ENCODE data around the gene SRA1.

The SRA1 gene

DNA sequence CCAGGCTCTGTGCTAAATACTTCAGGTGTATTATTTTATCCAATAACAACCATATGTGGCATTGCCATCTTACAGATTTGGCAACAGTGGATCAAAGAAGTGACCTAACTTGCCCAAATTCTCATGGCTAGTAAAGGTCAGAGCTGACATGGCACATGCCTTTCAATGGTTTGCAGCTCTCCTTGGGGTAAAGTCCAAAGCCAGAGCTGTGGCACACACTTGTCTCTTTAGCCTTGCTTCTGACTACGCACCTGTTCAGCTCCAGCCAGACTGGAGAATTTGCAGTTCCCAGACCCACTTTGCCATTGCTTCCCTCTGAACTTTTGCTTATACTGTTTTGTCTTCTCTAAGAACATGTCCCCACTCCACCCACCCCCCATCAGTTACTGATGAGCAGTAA is 13.2 kb upstream of the SRA1 start:
- no peak for DNase-seq (ENCODE audit: low spot score)

DNA sequence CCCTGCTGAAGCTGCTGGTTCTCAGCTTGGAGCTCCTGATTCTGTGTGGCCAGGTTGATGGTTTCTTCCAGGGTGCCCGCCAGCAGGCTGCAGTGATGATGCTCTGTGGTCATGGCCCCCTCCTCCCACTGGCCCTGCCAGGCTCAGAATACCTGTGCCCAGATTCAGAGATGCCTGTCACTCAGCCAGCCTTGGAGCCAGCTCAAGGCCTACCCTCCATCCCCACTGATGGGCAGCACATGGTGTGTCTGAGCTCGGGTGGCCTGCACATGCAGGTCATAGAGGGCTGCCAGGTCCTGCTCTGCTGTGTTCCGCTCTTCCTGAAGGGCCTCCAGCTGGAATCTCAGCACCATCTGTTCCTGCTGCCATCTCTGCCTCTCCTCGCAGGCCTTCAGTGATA is 12.8 kb upstream of the SRA1 start:
- DNase-seq (ENCODE audit: low spot score): no peak

DNA sequence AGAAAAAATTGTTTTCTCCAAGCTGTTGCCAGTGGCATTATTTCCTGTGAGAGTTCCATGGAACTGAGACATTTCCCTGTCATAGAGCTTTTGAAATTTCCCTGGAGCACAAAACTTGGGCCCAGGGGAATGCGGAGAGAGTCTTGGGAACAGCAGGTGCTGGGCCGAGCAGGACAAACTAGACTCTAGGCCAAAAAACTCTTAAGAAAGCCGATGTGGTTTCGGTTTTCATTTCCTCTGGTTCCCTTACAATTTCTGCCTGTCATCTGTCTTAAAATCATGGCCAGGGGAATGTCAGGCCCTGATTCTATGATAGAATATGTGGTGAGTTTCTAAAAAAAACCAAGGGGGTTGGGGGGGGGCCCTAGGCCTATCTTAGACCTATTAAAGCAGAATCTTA is 11.9 kb upstream of the SRA1 start:
- no peak for DNase-seq (ENCODE audit: low spot score)

DNA sequence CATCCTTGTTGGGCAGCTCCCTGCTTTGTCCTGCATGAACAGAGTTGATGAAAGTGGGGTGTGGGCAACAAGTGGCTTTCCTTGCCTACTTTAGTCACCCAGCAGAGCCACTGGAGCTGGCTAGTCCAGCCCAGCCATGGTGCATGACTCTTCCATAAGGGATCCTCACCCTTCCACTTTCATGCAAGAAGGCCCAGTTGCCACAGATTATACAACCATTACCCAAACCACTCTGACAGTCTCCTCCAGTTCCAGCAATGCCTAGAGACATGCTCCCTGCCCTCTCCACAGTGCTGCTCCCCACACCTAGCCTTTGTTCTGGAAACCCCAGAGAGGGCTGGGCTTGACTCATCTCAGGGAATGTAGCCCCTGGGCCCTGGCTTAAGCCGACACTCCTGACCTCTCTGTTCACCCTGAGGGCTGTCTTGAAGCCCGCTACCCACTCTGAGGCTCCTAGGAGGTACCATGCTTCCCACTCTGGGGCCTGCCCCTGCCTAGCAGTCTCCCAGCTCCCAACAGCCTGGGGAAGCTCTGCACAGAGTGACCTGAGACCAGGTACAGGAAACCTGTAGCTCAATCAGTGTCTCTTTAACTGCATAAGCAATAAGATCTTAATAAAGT is 11.3 kb upstream of the SRA1 start:
- no peak for DNase-seq (ENCODE audit: low spot score)

DNA sequence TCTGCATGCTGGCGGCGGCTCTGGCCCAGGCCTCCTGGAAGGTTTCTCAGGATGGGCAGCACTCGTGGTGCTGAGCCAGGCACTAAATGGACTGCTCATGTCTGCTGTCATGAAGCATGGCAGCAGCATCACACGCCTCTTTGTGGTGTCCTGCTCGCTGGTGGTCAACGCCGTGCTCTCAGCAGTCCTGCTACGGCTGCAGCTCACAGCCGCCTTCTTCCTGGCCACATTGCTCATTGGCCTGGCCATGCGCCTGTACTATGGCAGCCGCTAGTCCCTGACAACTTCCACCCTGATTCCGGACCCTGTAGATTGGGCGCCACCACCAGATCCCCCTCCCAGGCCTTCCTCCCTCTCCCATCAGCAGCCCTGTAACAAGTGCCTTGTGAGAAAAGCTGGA is 10.6 kb upstream of the SRA1 start:
- no peak for DNase-seq (ENCODE audit: low spot score)

DNA sequence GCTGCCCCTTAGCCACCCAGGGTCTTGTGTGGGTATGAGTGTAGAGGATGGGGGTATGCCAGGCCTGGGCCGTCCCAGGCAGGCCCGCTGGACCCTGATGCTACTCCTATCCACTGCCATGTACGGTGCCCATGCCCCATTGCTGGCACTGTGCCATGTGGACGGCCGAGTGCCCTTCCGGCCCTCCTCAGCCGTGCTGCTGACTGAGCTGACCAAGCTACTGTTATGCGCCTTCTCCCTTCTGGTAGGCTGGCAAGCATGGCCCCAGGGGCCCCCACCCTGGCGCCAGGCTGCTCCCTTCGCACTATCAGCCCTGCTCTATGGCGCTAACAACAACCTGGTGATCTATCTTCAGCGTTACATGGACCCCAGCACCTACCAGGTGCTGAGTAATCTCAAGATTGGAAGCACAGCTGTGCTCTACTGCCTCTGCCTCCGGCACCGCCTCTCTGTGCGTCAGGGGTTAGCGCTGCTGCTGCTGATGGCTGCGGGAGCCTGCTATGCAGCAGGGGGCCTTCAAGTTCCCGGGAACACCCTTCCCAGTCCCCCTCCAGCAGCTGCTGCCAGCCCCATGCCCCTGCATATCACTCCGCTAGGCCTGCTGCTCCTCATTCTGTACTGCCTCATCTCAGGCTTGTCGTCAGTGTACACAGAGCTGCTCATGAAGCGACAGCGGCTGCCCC is 10.0 kb upstream of the SRA1 start:
- DNase-seq (ENCODE audit: low spot score): no peak

DNA sequence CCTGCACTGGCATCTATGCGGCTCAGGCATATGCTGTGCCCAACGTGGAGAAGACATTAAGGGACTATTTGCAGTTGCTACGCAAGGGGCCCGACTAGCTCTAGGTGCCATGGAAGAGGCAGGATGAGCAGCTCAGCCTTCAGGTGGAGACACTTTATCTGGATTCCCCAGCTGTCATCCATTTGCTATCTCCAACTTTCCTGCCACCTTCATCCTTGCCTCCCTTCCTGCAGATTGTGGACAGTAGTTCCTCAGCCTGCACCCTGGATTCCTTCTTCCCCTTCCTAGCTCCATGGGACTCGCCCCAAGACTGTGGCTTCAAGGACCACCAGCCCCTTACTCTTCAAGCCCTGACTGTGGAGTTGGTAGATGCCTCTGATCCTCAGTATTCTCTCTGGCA is 9.4 kb upstream of the SRA1 start:
- DNase-seq (ENCODE audit: low spot score): no peak

DNA sequence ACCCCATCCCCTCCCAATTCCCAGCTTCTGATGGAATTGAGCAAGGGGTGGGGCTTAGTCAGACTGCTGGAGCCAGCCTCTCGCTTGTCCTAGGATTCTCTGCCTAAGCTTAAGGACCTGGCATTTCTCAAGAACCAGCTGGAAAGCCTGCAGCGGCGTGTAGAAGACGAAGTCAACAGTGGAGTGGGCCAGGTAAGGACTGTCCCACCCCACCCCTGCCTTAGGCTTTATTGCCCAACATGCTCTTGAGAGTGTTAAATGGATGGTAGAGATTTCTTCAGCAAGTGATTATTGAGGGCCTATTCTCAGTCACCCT is 8.5 kb upstream of the SRA1 start:
- DNase-seq (ENCODE audit: low spot score): no peak

DNA sequence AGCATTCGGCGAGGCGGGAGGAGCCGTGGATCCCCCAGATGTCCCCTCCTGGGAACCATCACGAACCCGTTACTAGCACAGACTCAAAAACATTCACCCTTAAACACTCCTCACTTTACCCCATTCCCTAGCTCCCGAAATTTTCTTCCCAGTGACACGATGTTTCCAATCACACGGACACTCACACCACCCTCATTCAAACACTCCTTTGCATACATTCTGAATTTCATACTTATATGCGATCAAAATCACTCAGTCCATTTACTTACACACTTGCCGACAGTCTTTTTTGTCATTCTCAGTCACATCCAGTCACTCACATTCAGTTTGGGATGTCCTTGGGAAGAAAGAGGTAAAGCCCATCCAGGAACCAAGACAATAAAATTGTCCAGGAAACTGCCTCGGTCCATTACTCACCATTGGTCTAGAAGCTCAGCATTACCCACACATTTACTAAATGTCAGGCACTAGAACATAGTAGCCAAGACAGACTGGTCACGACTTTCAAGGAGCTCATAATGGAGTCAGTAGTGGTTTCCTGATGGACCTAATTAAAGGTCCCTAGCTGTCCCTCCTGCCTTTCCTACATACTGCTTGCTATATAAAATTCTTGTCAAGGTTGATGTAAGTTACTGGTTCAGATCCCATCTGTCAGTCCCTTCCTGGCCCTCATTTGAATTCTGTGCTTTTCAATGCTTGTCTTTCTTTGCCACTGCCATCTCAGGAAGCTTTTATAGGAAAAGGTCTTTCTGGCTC is 7.9 kb upstream of the SRA1 start:
- DNase-seq (ENCODE audit: low spot score): no peak

DNA sequence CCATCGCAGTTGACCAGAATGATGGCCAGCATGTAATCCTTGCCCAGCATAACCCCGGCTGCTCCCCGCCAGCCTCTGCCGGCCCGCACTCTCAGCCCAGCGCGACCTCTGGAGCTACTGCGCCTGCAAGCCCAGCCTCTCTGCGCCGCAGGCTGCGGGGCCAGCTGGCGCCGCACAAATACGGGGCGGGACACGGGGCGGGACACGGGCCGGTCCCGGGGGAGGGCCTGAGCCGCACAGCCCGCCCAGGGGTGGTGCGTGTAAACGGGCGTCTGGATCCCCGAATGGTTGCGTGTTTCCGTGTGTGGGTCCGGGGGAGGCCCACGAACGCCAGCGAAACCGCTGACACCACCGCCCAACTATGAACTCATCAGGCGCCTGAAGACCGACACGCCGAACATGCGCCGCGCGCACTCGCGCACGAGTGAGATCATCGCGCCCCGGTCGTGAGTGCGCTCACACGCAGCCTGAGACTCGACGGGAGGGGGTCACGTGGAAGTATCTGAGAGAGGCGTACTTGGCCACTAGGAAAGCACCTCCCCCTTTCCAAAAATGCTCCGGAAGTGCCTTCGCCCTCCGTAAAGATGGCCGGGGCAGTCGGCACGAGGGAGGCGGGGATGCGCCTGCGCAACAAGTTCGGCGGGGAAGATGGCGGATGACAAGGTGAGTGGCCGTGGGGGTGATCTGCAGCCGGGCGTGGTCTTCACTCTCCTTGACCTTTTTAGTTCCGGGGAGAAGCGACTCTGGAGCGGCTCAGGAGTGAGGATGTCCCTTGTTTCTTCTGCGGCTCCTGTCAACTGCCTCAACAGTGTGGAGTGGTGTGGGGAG is 7.1 kb upstream of the SRA1 start, which contains the start of the genes APBB3 and SLC35A4:
TSS of gene APBB3 (minus strand) at position 403 of the 828 bp plus-strand sequence. CDS start at position 50, 353 bp downstream.
TSS of gene SLC35A4 (plus strand) at position 633 of the 828 bp plus-strand sequence. CDS start 2,342 bp downstream, outside the sequence.
- DNase-seq (ENCODE audit: low spot score): peak; percentile 99

DNA sequence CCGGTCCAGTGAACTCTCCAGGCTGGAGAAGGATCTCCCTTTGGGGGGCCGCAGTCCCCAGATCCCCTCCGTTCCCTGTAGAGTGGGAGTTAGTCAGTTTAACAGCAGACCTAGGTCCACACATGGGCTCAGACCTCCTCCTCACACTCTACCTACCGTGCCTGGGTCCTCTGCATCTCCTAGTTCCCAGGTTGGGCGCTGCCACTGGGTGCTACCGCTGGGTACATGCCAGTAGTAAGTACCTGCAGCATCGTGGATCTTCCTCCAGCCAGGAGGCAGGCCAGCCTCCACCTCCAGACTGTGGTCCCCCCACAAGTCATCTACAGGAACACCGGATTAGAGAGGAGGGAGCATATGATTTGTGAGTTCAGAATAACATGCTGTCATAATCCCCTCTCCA is 6.3 kb upstream of the SRA1 start:
- no peak for DNase-seq (ENCODE audit: low spot score)

DNA sequence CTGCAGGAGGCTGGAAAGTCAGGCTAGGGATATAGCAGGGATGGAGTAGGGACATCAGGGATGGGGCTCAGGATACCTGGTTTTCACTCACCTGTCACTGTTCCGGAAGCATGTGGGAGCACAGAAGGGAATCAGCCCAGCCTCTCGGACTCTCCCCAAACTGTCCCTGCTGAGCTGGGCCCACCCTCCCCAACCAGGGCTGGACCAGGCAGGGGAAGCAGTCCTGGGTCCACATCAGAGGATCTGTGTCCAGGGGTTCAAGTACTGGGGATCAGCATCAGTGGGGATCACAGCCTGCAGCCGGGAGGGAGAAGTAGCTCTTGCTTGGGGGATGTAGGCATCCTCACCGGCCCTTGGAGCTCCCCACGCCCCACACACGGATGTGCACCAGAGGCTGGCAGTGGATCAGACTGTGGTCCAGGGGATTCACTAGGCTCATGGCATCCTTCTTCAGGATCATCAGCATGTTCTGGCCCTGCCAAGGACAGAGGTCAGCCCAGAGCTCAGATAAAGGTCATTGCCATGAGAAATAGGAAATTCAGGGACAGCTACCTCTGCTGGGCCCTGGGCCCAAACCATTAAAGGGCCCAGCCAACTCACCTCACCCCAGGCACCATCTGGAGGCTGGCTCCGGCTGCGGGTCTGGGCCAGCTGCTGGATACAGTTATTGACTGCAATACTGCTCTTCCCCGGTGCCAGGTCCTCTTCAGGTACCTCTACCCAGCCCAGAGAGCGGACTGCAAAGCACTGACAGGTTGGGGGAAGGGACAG is 4.7 kb upstream of the SRA1 start:
- DNase-seq (ENCODE audit: low spot score): no peak

DNA sequence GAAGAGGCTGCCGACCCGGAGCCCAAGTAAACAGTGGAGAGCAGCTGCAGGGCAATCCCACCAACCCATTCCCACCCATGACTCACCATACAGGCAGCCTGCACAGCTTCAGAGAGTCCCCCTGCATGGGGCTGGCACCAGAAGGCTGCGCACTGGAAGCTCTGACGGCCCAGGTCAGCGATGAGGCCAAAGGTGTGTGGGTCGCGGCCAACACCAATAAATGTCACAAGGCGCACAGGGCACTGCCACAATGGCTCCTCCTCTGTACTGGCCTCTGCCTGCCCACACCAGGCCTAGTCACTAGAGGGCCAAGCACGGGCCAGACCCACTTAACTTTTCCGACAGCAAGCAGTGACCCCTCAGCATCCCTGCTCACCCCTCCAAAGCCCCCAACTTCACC is 3.0 kb upstream of the SRA1 start:
- DNase-seq (ENCODE audit: low spot score): no peak

DNA sequence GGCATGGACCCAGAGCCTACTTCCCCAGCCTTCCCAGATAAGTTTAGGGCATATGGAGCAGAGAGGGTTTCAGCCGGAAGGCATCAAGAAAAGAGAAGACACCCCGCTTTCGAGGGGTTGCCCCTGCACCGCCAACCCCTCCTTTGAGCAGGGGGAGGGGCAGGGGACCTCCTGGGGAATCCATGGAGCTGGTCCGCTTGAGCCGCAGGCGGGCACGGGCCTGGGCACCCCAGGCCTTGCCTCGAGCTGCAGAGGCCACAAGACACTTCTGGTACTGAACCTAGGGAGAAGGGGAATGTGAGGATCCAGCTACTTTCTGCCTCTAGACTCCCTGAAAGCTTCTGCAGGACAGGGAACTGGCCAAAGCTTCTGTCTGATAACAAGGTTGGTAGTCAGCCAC is 1.3 kb upstream of the SRA1 start:
- DNase-seq (ENCODE audit: low spot score): no peak

DNA sequence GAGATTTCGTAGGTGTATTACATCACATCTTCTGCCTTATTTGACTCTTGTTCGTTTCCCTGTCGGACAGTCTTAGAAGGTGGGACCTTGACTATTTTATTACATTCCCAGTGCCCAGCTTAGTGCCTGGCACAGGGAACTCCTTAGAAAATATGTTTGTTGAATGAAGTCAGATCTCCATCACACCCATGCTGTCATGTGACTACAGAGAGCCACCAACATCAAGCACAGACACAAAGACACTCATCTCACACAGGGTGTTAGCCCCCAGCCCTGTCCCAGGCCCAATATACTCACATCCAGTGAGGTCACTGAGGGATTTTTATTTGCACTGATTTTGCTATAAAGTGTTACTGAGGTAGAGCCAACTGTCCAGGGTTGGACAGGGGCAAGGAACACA is 692 bp upstream of the SRA1 start:
- DNase-seq (ENCODE audit: low spot score): no peak

DNA sequence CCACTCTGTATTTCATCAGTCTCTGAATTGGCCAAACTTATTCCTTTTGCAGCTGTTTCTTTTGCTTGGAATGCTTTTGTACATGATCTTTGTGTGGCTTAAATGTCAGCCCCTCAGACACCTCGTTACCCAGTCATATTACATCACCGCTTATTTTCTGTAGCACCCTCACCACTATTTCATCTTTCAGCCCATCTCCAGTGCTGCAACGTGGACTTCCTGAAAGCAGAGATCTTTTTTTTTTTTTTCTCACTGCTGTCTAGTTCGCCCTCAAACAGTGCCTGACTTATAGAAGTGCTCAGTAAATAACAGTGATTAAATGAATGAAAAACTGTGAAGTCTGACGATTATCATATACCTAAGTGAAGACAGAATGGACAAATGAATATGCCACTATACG is 835 bp downstream of the SRA1 start:
- DNase-seq (ENCODE audit: low spot score): no peak

DNA sequence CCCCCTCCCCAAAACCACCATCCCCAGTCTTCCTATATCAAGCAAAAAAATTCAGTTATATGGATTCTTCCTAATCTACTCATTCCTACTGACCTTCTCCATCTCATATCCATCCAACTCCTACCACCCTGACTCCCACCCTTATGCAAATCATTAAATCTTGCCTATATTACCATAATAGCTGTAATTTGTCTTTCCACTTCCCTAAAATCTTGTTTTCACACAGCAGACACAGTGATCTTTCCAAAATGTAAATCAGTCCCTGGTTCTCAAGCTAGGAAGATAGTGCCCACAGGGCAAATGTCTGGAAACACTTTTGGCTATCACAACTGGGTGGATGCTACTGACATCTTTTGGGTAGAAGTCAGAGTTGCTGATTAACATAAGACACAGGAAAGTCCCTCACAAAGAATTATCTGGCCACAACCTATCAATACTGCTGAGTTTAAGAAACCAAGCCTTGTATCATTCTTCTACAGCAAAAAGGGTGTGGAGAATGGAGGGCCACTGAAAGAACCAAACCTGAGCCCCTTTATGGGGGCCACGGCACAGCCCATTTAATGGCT is 1.4 kb downstream of the SRA1 start:
- DNase-seq (ENCODE audit: low spot score): no peak

DNA sequence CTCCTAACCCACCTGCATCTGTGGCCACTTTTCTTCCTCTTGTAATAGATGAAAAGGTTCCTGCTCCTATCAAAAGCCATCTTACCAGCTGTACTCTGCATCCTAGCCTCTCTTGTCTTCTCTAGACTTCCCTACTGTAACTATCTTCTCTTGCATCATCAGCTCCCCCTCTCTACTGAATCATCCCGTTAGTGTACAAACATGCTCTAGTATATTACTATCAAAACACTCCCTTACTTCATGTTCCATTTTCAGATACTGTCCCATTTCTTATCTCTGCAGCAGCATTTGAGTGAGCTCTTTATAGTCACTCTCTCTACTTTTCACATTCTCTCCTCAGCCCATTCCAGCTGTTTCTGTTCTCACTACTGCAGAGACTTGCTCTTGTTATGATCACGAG is 2.8 kb downstream of the SRA1 start:
- no peak for DNase-seq (ENCODE audit: low spot score)

DNA sequence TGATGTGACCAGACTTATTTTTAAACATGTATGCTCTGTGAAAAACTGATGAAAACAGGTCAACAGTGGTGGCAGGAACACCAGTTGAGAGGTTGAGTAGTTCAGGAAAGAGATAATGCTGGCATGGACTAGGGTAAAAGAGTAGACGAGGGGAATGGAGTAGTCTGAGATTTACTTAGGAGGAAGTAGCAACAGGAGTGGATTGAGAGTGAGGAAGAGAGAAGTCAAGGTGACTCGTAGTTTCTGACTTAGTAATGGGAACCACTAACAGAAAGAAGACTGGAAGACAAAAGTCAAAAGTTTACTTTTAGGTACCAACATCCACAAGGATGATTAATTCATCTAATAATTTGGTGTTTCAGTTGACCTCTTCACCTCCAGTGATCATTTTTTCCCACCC is 3.6 kb downstream of the SRA1 start:
- DNase-seq (ENCODE audit: low spot score): no peak

DNA sequence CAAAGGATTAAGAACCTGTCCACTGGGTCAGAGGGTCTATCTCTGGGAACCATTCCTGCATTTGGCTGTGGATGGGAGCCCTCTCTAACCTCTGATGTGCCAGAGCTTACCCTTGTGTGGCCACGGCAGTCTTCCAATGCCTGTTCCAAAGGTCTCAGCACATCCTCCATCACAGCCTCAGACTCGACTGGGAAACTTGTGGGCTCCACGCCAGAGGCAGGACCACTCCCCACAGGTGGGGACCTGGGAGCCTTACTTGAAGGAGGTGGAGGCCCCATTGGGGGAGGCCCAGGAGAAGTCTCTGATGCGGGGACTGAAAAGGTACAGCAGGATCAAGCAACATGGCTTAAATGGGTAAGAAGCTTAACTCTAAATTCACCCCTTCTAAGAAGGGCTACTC is 5.4 kb downstream of the SRA1 start:
- DNase-seq (ENCODE audit: low spot score): no peak

Data from SW480 (cell line).